Measurements from ENCODE around the gene ASTL.

The ASTL gene

GRCh38 chr2:96100893-96101304, 37.4 kb downstream of the ASTL start:
- in situ Hi-C loops (cut with HindIII; ENCODE audit: low sequenced_read_pairs) = no loop called here
- DNase-seq (ENCODE audit: low read depth, low spot score) = no peak
- no peak for TF ChIP-seq CTCF (IDR thresholded peaks at IDR 0.05; ENCODE audit: low read depth, low read length)
- H3K4me3 ChIP-seq (ENCODE audit: low read depth, low read length) = no peak overlapping the region

- H3K4me3 ChIP-seq (ENCODE audit: low read depth, low read length) = no peak overlapping the region
- DNase-seq (ENCODE audit: low read depth, low spot score) = no peak
- in situ Hi-C loops (cut with HindIII; ENCODE audit: low sequenced_read_pairs) = no loop called here
- TF ChIP-seq CTCF (IDR thresholded peaks at IDR 0.05; ENCODE audit: low read depth, low read length) = no peak
Observed at GRCh38 chr2:96099861-96100798, 38.2 kb downstream of the ASTL start.

- H3K4me3 ChIP-seq (ENCODE audit: low read depth, low read length) = no peak overlapping the region
- in situ Hi-C loops (cut with HindIII; ENCODE audit: low sequenced_read_pairs) = no loop called here
- no peak for DNase-seq (ENCODE audit: low read depth, low spot score)
- no peak for TF ChIP-seq CTCF (IDR thresholded peaks at IDR 0.05; ENCODE audit: low read depth, low read length)
Observed at GRCh38 chr2:96098900-96099590, 39.3 kb downstream of the ASTL start.

GRCh38 chr2:96097951-96098823, 40.1 kb downstream of the ASTL start:
- TF ChIP-seq CTCF (IDR thresholded peaks at IDR 0.05; ENCODE audit: low read depth, low read length) = no peak
- DNase-seq (ENCODE audit: low read depth, low spot score) = no peak
- in situ Hi-C loops (cut with HindIII; ENCODE audit: low sequenced_read_pairs) = no loop called here
- H3K4me3 ChIP-seq (ENCODE audit: low read depth, low read length) = no peak overlapping the region

DNA sequence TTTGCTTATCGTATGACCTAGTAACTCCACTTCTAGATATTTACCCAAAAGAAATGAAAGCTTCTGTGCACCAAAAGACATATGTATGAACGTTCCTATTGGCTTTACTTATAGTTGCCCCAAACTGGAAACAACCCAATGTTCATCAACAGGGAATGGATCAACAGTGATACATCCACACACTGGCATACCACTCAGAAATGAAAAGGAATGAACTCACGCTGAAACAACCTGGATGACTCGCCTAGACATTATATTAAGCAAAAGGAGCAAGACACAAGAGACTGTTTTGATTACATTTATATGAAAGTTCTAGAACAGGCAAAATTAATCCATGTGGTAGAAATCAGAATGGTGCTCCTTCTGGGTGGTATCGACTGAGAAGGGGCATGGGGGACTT, 40.9 kb downstream of the ASTL start:
- H3K4me3 ChIP-seq (ENCODE audit: low read depth, low read length) = no peak overlapping the region
- DNase-seq (ENCODE audit: low read depth, low spot score) = no peak
- TF ChIP-seq CTCF (IDR thresholded peaks at IDR 0.05; ENCODE audit: low read depth, low read length) = no peak
- in situ Hi-C loops (cut with HindIII; ENCODE audit: low sequenced_read_pairs) = no loop called here

GRCh38 chr2:96095116-96095636, 43.1 kb downstream of the ASTL start:
- TF ChIP-seq CTCF (IDR thresholded peaks at IDR 0.05; ENCODE audit: low read depth, low read length) = no peak
- in situ Hi-C loops (cut with HindIII; ENCODE audit: low sequenced_read_pairs) = no loop called here
- DNase-seq (ENCODE audit: low read depth, low spot score) = no peak
- no peak overlapping the region for H3K4me3 ChIP-seq (ENCODE audit: low read depth, low read length)

All from astrocyte of the spinal cord (primary cell).